GM23338 (cell line): ENCODE results near the gene NSD2.

ENCODE experiments used
- CREB1 ChIP-seq: fragments of 250-450 bp; sonication (Bioruptor Pico); IDR thresholded peaks from 2 replicates; pipeline ENCODE4 v1.5.0; 2020; ENCODE audit warnings: low read depth, mild to moderate bottlenecking, moderate library complexity
- EZH2 ChIP-seq: fragments of 200-600 bp; sonication (generic); IDR thresholded peaks from one replicate; pipeline ENCODE4 v1.8.0; 2017; ENCODE audit warnings: antibody characterized with exemption, mild to moderate bottlenecking, low read depth; ENCODE audit not compliant: unreplicated experiment
- EZH2phosphoT487 ChIP-seq: fragments of 200-600 bp; sonication (generic); IDR thresholded peaks from one replicate; pipeline ENCODE4 v1.8.1; 2018; ENCODE audit warnings: antibody characterized with exemption; ENCODE audit not compliant: unreplicated experiment
- JUNB ChIP-seq: IDR thresholded peaks from one replicate; pipeline ENCODE4 v1.6.1; 2016; ENCODE audit warnings: antibody characterized with exemption; ENCODE audit not compliant: unreplicated experiment
- NANOG ChIP-seq: IDR thresholded peaks from 2 replicates; pipeline ENCODE4 v1.6.1; 2016; ENCODE audit warnings: antibody characterized with exemption, borderline replicate concordance
- POLR2AphosphoS5 ChIP-seq: IDR thresholded peaks from 2 replicates; pipeline ENCODE4 v1.6.1; 2016; ENCODE audit warnings: antibody characterized with exemption, low read depth
- STAT1 ChIP-seq: IDR thresholded peaks from one replicate; pipeline ENCODE4 v1.6.1; 2016; ENCODE audit warnings: antibody characterized with exemption; ENCODE audit not compliant: unreplicated experiment
- ZNF114 ChIP-seq: fragments of 250-450 bp; sonication (Bioruptor Pico); IDR thresholded peaks from 2 replicates; pipeline ENCODE4 v1.5.0; 2020; ENCODE audit warnings: mild to moderate bottlenecking, moderate library complexity
- ZNF331 ChIP-seq: fragments of 250-450 bp; sonication (Bioruptor Pico); IDR thresholded peaks from 2 replicates; pipeline ENCODE4 v1.5.0; 2020; ENCODE audit warnings: low read depth, mild to moderate bottlenecking, moderate library complexity
- TF ChIP-seq, protein P1 (sequence below): IDR thresholded peaks from one replicate; pipeline ENCODE4 v1.6.1; 2018; ENCODE audit warnings: antibody characterized with exemption; ENCODE audit not compliant: unreplicated experiment
- TF ChIP-seq, protein P2 (sequence below), 2 experiments: fragments of 200-600 bp in 1 of 2; sonication (generic) in 1 of 2; conservative IDR thresholded peaks; 2 replicates each; pipeline versions ENCODE4 v1.5.1 to v1.6.1; 2016 to 2017; ENCODE audit warnings: antibody characterized with exemption in 2 of 2, low read depth in 2 of 2, mild to moderate bottlenecking in 2 of 2, moderate library complexity in 1 of 2
- TF ChIP-seq, protein P3 (sequence below): IDR thresholded peaks from 2 replicates; pipeline ENCODE4 v1.6.1; 2016; ENCODE audit warnings: antibody characterized with exemption
- TF ChIP-seq, protein P4 (sequence below): fragments of 250-450 bp; sonication (Bioruptor Pico); IDR thresholded peaks from 2 replicates; pipeline ENCODE4 v1.5.0; 2020; ENCODE audit warnings: mild to moderate bottlenecking, moderate library complexity

DNA sequence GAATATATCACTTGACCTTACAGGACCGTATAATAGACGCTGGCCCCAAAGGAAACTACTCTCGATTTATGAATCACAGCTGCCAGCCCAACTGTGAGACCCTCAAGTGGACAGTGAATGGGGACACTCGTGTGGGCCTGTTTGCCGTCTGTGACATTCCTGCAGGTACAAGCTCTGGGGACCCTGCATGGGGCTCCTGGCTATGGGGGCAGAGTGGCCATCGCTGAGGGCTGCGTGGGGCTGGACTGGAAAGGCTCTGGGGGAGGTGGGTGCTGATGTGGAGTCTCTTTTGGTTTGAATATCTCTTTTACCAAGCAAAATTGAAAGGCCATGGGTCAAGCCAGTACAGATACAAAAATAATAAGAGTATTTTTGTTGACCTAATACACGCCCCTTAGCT, 103.6 kb downstream of the NSD2 start:
- TF ChIP-seq, protein P1, sequence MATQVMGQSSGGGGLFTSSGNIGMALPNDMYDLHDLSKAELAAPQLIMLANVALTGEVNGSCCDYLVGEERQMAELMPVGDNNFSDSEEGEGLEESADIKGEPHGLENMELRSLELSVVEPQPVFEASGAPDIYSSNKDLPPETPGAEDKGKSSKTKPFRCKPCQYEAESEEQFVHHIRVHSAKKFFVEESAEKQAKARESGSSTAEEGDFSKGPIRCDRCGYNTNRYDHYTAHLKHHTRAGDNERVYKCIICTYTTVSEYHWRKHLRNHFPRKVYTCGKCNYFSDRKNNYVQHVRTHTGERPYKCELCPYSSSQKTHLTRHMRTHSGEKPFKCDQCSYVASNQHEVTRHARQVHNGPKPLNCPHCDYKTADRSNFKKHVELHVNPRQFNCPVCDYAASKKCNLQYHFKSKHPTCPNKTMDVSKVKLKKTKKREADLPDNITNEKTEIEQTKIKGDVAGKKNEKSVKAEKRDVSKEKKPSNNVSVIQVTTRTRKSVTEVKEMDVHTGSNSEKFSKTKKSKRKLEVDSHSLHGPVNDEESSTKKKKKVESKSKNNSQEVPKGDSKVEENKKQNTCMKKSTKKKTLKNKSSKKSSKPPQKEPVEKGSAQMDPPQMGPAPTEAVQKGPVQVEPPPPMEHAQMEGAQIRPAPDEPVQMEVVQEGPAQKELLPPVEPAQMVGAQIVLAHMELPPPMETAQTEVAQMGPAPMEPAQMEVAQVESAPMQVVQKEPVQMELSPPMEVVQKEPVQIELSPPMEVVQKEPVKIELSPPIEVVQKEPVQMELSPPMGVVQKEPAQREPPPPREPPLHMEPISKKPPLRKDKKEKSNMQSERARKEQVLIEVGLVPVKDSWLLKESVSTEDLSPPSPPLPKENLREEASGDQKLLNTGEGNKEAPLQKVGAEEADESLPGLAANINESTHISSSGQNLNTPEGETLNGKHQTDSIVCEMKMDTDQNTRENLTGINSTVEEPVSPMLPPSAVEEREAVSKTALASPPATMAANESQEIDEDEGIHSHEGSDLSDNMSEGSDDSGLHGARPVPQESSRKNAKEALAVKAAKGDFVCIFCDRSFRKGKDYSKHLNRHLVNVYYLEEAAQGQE = no peak
- TF ChIP-seq, protein P2, sequence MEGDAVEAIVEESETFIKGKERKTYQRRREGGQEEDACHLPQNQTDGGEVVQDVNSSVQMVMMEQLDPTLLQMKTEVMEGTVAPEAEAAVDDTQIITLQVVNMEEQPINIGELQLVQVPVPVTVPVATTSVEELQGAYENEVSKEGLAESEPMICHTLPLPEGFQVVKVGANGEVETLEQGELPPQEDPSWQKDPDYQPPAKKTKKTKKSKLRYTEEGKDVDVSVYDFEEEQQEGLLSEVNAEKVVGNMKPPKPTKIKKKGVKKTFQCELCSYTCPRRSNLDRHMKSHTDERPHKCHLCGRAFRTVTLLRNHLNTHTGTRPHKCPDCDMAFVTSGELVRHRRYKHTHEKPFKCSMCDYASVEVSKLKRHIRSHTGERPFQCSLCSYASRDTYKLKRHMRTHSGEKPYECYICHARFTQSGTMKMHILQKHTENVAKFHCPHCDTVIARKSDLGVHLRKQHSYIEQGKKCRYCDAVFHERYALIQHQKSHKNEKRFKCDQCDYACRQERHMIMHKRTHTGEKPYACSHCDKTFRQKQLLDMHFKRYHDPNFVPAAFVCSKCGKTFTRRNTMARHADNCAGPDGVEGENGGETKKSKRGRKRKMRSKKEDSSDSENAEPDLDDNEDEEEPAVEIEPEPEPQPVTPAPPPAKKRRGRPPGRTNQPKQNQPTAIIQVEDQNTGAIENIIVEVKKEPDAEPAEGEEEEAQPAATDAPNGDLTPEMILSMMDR (conservative IDR thresholded peaks at IDR 0.05; ENCODE audit: low read depth in 2 of 2) = no peak
- TF ChIP-seq EZH2 (no peak), EZH2phosphoT487 (no peak), JUNB (no peak), CREB1 (CRISPR knock-in tag) (no peak), POLR2AphosphoS5 (no peak), ZNF114 (no peak), NANOG (no peak), ZNF331 (CRISPR knock-in tag) (no peak), STAT1 (no peak)
- TF ChIP-seq, protein P3, sequence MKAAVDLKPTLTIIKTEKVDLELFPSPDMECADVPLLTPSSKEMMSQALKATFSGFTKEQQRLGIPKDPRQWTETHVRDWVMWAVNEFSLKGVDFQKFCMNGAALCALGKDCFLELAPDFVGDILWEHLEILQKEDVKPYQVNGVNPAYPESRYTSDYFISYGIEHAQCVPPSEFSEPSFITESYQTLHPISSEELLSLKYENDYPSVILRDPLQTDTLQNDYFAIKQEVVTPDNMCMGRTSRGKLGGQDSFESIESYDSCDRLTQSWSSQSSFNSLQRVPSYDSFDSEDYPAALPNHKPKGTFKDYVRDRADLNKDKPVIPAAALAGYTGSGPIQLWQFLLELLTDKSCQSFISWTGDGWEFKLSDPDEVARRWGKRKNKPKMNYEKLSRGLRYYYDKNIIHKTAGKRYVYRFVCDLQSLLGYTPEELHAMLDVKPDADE = no peak
- TF ChIP-seq, protein P4, sequence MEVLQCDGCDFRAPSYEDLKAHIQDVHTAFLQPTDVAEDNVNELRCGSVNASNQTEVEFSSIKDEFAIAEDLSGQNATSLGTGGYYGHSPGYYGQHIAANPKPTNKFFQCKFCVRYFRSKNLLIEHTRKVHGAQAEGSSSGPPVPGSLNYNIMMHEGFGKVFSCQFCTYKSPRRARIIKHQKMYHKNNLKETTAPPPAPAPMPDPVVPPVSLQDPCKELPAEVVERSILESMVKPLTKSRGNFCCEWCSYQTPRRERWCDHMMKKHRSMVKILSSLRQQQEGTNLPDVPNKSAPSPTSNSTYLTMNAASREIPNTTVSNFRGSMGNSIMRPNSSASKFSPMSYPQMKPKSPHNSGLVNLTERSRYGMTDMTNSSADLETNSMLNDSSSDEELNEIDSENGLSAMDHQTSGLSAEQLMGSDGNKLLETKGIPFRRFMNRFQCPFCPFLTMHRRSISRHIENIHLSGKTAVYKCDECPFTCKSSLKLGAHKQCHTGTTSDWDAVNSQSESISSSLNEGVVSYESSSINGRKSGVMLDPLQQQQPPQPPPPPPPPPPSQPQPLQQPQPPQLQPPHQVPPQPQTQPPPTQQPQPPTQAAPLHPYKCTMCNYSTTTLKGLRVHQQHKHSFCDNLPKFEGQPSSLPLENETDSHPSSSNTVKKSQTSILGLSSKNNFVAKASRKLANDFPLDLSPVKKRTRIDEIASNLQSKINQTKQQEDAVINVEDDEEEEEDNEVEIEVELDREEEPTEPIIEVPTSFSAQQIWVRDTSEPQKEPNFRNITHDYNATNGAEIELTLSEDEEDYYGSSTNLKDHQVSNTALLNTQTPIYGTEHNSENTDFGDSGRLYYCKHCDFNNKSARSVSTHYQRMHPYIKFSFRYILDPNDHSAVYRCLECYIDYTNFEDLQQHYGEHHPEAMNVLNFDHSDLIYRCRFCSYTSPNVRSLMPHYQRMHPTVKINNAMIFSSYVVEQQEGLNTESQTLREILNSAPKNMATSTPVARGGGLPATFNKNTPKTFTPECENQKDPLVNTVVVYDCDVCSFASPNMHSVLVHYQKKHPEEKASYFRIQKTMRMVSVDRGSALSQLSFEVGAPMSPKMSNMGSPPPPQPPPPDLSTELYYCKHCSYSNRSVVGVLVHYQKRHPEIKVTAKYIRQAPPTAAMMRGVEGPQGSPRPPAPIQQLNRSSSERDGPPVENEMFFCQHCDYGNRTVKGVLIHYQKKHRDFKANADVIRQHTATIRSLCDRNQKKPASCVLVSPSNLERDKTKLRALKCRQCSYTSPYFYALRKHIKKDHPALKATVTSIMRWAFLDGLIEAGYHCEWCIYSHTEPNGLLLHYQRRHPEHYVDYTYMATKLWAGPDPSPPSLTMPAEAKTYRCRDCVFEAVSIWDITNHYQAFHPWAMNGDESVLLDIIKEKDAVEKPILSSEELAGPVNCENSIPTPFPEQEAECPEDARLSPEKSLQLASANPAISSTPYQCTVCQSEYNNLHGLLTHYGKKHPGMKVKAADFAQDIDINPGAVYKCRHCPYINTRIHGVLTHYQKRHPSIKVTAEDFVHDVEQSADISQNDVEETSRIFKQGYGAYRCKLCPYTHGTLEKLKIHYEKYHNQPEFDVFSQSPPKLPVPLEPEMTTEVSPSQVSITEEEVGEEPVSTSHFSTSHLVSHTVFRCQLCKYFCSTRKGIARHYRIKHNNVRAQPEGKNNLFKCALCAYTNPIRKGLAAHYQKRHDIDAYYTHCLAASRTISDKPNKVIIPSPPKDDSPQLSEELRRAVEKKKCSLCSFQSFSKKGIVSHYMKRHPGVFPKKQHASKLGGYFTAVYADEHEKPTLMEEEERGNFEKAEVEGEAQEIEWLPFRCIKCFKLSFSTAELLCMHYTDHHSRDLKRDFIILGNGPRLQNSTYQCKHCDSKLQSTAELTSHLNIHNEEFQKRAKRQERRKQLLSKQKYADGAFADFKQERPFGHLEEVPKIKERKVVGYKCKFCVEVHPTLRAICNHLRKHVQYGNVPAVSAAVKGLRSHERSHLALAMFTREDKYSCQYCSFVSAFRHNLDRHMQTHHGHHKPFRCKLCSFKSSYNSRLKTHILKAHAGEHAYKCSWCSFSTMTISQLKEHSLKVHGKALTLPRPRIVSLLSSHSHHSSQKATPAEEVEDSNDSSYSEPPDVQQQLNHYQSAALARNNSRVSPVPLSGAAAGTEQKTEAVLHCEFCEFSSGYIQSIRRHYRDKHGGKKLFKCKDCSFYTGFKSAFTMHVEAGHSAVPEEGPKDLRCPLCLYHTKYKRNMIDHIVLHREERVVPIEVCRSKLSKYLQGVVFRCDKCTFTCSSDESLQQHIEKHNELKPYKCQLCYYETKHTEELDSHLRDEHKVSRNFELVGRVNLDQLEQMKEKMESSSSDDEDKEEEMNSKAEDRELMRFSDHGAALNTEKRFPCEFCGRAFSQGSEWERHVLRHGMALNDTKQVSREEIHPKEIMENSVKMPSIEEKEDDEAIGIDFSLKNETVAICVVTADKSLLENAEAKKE (CRISPR knock-in tag) = no peak
